OCI-LY3 (cell line): ENCODE data around the gene MCAM.

Experiments used
- H2AFZ ChIP-seq: fragments of 200-600, 300-600 bp; shearing (Covaris generic); 2 replicates; pipeline ENCODE4 v1.6.0; 2014; ENCODE audit warnings: antibody characterized with exemption, low read depth, low read length
- H3K27ac ChIP-seq: fragments of 200-600, 300-600 bp; sonication (generic); 2 replicates; pipeline ENCODE4 v1.5.1; 2014; ENCODE audit warnings: mild to moderate bottlenecking, low read length, moderate library complexity, mixed read lengths
- H3K27me3 ChIP-seq: fragments of 200-600, 300-600 bp; sonication (generic); 2 replicates; pipeline ENCODE4 v1.6.1; 2014; ENCODE audit warnings: low read depth, low read length, mixed read lengths
- H3K36me3 ChIP-seq: fragments of 200-600, 300-600 bp; sonication (generic); replicated peaks from 2 replicates; pipeline ENCODE3; 2014; ENCODE audit warnings: low read depth, low read length, mixed read lengths
- H3K4me1 ChIP-seq: fragments of 300-600, 200-600 bp; sonication (generic); 2 replicates; pipeline ENCODE4 v1.6.1; 2014; ENCODE audit warnings: low read length, mixed read lengths
- H3K4me2 ChIP-seq: fragments of 200-600, 300-600 bp; sonication (generic); 2 replicates; pipeline ENCODE4 v1.6.1; 2014; ENCODE audit warnings: low read length, mixed read lengths
- H3K4me3 ChIP-seq: fragments of 300-600, 200-600 bp; sonication (generic); 2 replicates; pipeline ENCODE4 v1.5.1; 2014; ENCODE audit warnings: antibody characterized with exemption, mild to moderate bottlenecking, low read length, moderate library complexity
- H3K79me2 ChIP-seq: fragments of 300-600, 200-600 bp; shearing (Covaris generic); 2 replicates; pipeline ENCODE4 v1.6.1; 2014; ENCODE audit warnings: mild to moderate bottlenecking, low read length, mixed read lengths
- H3K9ac ChIP-seq: fragments of 300-600, 200-600 bp; shearing (Covaris generic); 2 replicates; pipeline ENCODE4 v1.6.0; 2014; ENCODE audit warnings: mild to moderate bottlenecking, low read length, moderate library complexity
- H3K9me3 ChIP-seq: fragments of 200-600, 300-600 bp; shearing (Covaris generic); 2 replicates; pipeline ENCODE4 v1.6.1; 2014; ENCODE audit warnings: low read length, mixed read lengths; ENCODE audit not compliant: insufficient read depth
- H4K20me1 ChIP-seq: fragments of 200-600, 300-600 bp; sonication (generic); 2 replicates; pipeline ENCODE4 v1.6.1; 2016; ENCODE audit warnings: low read length, mixed read lengths; ENCODE audit not compliant: insufficient read depth
- EZH2phosphoT487 ChIP-seq: fragments of 200-600 bp; shearing (Covaris generic); IDR thresholded peaks from 2 replicates; pipeline ENCODE4 v1.6.1; 2018; ENCODE audit warnings: antibody characterized with exemption, mixed run types, low read depth
- TF ChIP-seq, protein P1 (sequence below): fragments of 200-600, 300-600 bp; sonication (generic); IDR thresholded peaks from 2 replicates; pipeline ENCODE4 v1.5.1; 2014; ENCODE audit warnings: antibody characterized with exemption, low read length, low read depth

The MCAM gene

GRCh38 chr11:119307219-119307618 lies 9.7 kb downstream of the MCAM start:
- TF ChIP-seq, protein P1, sequence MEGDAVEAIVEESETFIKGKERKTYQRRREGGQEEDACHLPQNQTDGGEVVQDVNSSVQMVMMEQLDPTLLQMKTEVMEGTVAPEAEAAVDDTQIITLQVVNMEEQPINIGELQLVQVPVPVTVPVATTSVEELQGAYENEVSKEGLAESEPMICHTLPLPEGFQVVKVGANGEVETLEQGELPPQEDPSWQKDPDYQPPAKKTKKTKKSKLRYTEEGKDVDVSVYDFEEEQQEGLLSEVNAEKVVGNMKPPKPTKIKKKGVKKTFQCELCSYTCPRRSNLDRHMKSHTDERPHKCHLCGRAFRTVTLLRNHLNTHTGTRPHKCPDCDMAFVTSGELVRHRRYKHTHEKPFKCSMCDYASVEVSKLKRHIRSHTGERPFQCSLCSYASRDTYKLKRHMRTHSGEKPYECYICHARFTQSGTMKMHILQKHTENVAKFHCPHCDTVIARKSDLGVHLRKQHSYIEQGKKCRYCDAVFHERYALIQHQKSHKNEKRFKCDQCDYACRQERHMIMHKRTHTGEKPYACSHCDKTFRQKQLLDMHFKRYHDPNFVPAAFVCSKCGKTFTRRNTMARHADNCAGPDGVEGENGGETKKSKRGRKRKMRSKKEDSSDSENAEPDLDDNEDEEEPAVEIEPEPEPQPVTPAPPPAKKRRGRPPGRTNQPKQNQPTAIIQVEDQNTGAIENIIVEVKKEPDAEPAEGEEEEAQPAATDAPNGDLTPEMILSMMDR = peak; percentile 21
- TF ChIP-seq EZH2phosphoT487 = no peak
- H2AFZ ChIP-seq = no peak overlapping the region
- H3K9me3 ChIP-seq = no peaks in the 10 kb centered on the region
- H3K79me2 ChIP-seq = no peaks in the 10 kb centered on the region
- no peak overlapping the region for H3K4me2 ChIP-seq
- no peaks in the 10 kb centered on the region for H3K4me1 ChIP-seq
- H4K20me1 ChIP-seq = no peaks in the 10 kb centered on the region
- peaks cover 45% of the 10 kb centered on the region for H3K36me3 ChIP-seq
- H3K27me3 ChIP-seq = no peaks in the 10 kb centered on the region
- H3K4me3 ChIP-seq = no peak overlapping the region
- no peak overlapping the region for H3K9ac ChIP-seq
- H3K27ac ChIP-seq = no peak overlapping the region

DNA sequence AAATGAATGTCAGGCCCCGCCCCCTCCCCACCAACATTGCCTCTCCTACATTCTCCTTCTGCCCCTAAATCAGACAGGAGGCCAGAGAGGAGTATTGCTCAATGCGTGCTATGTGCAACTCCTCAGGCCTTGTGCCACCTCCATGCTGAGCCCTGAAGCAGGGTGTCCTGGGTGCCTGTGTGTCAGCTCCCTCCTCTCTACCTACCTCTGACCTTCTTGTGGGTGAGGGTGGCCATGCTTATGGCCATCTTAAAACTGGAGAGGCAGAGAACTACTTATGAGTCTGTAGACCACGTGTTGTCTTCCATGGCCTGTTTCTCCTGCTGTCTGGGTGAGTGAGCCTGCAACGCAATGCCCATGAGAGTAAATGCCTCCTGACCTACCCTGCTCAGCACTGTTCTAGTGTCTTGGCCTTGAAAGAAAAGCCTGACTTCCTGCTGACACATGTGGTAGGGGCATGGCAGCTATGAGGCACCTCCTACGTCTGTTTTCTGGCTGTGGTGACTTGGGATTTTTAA lies 10.5 kb downstream of the MCAM start:
- Histone ChIP-seq H3K9me3 (no peaks in the 10 kb centered on the region), H3K4me3 (no peak overlapping the region), H3K27ac (no peak overlapping the region), H4K20me1 (no peaks in the 10 kb centered on the region), H3K36me3 (peaks cover 53% of the 10 kb centered on the region), H3K79me2 (no peaks in the 10 kb centered on the region), H2AFZ (no peak overlapping the region), H3K4me1 (no peaks in the 10 kb centered on the region), H3K9ac (no peak overlapping the region), H3K27me3 (no peaks in the 10 kb centered on the region), H3K4me2 (no peak overlapping the region)
- TF ChIP-seq, protein P1 = no peak
- no peak for TF ChIP-seq EZH2phosphoT487

DNA sequence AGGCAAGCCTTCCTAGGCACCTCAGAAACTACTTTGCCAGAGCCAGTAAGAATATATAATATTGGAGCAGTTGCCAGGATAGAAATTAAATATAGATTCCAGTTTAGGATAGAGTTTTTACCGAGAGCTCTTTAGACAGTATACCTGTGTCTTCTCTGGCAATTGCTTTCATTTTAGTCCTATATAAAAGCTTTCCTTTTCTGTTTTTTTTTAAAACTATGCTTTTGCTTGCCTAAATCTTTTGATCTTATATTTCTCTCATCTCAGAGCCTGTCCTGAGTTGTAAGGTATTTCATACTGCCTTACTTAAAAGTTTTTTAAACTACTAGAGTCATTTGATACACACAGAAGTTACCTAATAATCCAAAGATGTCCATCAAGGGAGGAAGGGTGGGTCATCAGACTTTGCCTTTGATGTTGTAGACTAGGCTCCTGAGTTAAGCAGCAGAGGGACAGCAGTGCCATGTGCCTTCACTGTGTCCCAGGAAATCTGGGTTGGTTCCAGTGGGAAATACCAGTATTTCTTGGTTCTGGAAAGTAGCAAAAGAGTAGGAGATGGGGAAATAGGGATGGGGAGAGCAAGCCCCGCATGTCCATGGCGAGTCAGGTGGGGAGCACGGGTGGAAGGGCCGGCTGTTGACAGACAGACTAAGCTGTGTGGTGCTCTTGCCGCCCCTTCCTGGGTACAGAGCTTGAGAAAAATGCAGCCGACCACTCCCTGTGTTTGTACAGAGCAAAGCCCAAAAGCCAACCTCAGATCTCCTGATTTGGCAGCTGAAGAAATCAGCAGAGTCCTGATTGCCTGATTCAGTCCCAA lies 11.2 kb downstream of the MCAM start:
- TF ChIP-seq EZH2phosphoT487 = no peak
- TF ChIP-seq, protein P1 = no peak
- no peaks in the 10 kb centered on the region for H3K9me3 ChIP-seq
- H3K9ac ChIP-seq = no peak overlapping the region
- H3K27ac ChIP-seq = no peak overlapping the region
- H3K79me2 ChIP-seq = no peaks in the 10 kb centered on the region
- H3K4me1 ChIP-seq = no peaks in the 10 kb centered on the region
- H4K20me1 ChIP-seq = no peaks in the 10 kb centered on the region
- no peaks in the 10 kb centered on the region for H3K27me3 ChIP-seq
- no peak overlapping the region for H2AFZ ChIP-seq
- H3K4me2 ChIP-seq = no peak overlapping the region
- H3K36me3 ChIP-seq = peaks cover 60% of the 10 kb centered on the region
- H3K4me3 ChIP-seq = no peak overlapping the region

DNA sequence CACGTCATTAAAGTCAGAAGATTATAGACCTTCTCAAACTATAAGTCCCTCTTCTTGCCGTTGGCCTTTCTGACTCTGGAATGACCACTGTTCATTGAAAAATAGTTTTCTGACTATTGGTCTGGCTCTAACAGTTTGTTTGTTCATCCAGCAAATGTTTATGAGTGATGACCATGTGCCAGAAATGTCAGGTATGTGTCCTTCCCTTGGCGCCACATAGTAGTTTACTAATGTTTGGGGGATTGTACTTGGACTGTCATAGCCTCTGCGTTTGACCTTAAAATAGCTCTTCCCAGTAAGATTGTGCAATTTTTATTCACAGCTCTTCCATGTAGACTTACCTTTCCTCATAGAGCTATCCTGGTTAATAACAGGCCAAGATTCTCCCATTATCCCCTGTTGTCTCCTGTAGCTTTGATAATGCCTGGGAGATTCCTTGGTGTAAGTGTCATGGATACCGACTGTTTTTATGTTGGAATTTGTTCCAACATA lies 13.7 kb downstream of the MCAM start:
- H3K4me3 ChIP-seq = no peak overlapping the region
- no peaks in the 10 kb centered on the region for H4K20me1 ChIP-seq
- no peak overlapping the region for H2AFZ ChIP-seq
- no peaks in the 10 kb centered on the region for H3K79me2 ChIP-seq
- H3K9me3 ChIP-seq = no peaks in the 10 kb centered on the region
- H3K36me3 ChIP-seq = peaks cover 79% of the 10 kb centered on the region
- no peaks in the 10 kb centered on the region for H3K4me1 ChIP-seq
- TF ChIP-seq, protein P1 = no peak
- TF ChIP-seq EZH2phosphoT487 = no peak
- no peaks in the 10 kb centered on the region for H3K27me3 ChIP-seq
- no peak overlapping the region for H3K4me2 ChIP-seq
- no peak overlapping the region for H3K27ac ChIP-seq
- no peak overlapping the region for H3K9ac ChIP-seq
